Activated T-cell treated with anti-CD3 and anti-CD28 coated beads, Interleukin-2, amount 50 U/mL, for 24 hours (primary cell): ENCODE measurements around the gene CRMP1.

ENCODE experiments used
- DNase-seq: peaks from one replicate; pipeline ENCODE4 v3.0.0-alpha.2; 2020
- H3K27ac Mint-ChIP-seq: 2 replicates; pipeline ENCODE4 v1.8.0; 2020; ENCODE audit warnings: mild to moderate bottlenecking, mixed read lengths
- H3K27me3 Mint-ChIP-seq: 2 replicates; pipeline ENCODE4 v1.8.0; 2020; ENCODE audit warnings: mixed read lengths
- H3K36me3 Mint-ChIP-seq: 2 replicates; pipeline ENCODE4 v1.8.0; 2020; ENCODE audit warnings: low read depth, mixed read lengths
- H3K4me1 Mint-ChIP-seq: 2 replicates; pipeline ENCODE4 v1.8.0; 2020; ENCODE audit warnings: low read depth, mixed read lengths
- H3K4me3 Mint-ChIP-seq: 2 replicates; pipeline ENCODE4 v1.8.0; 2020; ENCODE audit warnings: mild to moderate bottlenecking, moderate library complexity, mixed read lengths
- H3K9me3 Mint-ChIP-seq: 2 replicates; pipeline ENCODE4 v1.8.0; 2020; ENCODE audit warnings: mixed read lengths

Gene CRMP1

DNA sequence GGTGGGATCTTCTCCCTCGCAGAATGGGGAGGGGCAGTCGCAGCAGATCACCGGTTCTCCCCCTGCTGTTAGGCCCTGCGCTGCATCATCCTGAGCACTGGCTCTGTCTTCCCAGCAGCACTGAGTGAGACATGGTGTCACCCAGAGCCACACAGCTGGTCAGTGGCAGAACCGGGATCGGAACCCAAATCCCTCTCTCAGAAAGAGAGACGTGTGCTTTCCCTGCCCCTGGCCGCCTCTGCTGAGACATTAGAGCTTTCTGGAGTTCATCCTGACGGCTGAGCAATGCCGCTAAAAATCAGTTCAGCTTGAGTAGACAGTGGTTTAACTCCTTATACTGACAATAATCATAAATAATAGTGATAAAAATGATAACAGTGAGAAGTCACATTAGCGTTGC lies 93.9 kb downstream of the CRMP1 start:
- H3K9me3 Mint-ChIP-seq = no peaks in the 10 kb centered on the region
- H3K4me1 Mint-ChIP-seq = no peaks in the 10 kb centered on the region
- H3K36me3 Mint-ChIP-seq = no peaks in the 10 kb centered on the region
- no peak overlapping the region for H3K27ac Mint-ChIP-seq
- DNase-seq = no peak
- no peak overlapping the region for H3K4me3 Mint-ChIP-seq
- no peaks in the 10 kb centered on the region for H3K27me3 Mint-ChIP-seq

GRCh38 chr4:5798462-5798861 lies 94.4 kb downstream of the CRMP1 start:
- Mint-ChIP-seq H3K36me3 (no peaks in the 10 kb centered on the region), H3K27me3 (no peaks in the 10 kb centered on the region), H3K4me1 (no peaks in the 10 kb centered on the region), H3K27ac (no peak overlapping the region), H3K4me3 (no peak overlapping the region), H3K9me3 (no peaks in the 10 kb centered on the region)
- DNase-seq = no peak

DNA sequence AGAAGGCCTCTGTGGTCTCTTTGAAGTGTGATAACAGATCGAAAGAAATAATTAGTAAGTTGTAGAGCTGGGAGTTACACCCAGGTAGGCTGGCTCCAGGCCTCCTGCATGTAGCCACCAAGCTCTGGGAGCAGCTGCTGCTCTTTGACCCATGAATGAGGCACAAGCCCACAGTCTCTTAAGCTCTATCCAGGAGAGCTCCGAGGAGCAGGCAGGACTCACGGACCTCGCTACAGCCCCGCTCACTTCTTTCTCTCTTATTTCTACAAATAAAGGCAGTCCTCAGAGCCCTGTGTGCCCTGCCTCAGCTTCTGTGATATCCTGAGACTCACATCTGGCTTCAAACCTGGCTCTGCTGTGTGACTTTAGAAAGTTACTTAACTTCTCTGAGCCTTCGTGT lies 95.0 kb downstream of the CRMP1 start:
- Mint-ChIP-seq H3K36me3 (no peaks in the 10 kb centered on the region), H3K4me3 (no peak overlapping the region), H3K4me1 (no peaks in the 10 kb centered on the region), H3K27ac (no peak overlapping the region), H3K27me3 (no peaks in the 10 kb centered on the region), H3K9me3 (no peaks in the 10 kb centered on the region)
- DNase-seq = no peak

GRCh38 chr4:5796976-5797375 lies 95.9 kb downstream of the CRMP1 start:
- Mint-ChIP-seq H3K9me3 (no peaks in the 10 kb centered on the region), H3K4me1 (no peaks in the 10 kb centered on the region), H3K27me3 (no peaks in the 10 kb centered on the region), H3K4me3 (no peak overlapping the region), H3K36me3 (no peaks in the 10 kb centered on the region), H3K27ac (no peak overlapping the region)
- no peak for DNase-seq

- Mint-ChIP-seq H3K27me3 (no peaks in the 10 kb centered on the region), H3K36me3 (no peaks in the 10 kb centered on the region), H3K9me3 (no peaks in the 10 kb centered on the region), H3K4me1 (no peaks in the 10 kb centered on the region), H3K27ac (no peak overlapping the region), H3K4me3 (no peak overlapping the region)
- DNase-seq = no peak
Observed at GRCh38 chr4:5795580-5795979, 97.3 kb downstream of the CRMP1 start.

GRCh38 chr4:5793514-5793913 lies 99.4 kb downstream of the CRMP1 start:
- H3K4me3 Mint-ChIP-seq = no peak overlapping the region
- H3K9me3 Mint-ChIP-seq = no peaks in the 10 kb centered on the region
- H3K36me3 Mint-ChIP-seq = no peaks in the 10 kb centered on the region
- no peak for DNase-seq
- H3K4me1 Mint-ChIP-seq = no peaks in the 10 kb centered on the region
- H3K27ac Mint-ChIP-seq = no peak overlapping the region
- H3K27me3 Mint-ChIP-seq = no peaks in the 10 kb centered on the region

- Mint-ChIP-seq H3K27me3 (no peaks in the 10 kb centered on the region), H3K27ac (no peak overlapping the region), H3K9me3 (no peaks in the 10 kb centered on the region), H3K36me3 (no peaks in the 10 kb centered on the region), H3K4me1 (no peaks in the 10 kb centered on the region), H3K4me3 (no peak overlapping the region)
- no peak for DNase-seq
Observed at GRCh38 chr4:5791654-5792053, 101.2 kb downstream of the CRMP1 start.

DNA sequence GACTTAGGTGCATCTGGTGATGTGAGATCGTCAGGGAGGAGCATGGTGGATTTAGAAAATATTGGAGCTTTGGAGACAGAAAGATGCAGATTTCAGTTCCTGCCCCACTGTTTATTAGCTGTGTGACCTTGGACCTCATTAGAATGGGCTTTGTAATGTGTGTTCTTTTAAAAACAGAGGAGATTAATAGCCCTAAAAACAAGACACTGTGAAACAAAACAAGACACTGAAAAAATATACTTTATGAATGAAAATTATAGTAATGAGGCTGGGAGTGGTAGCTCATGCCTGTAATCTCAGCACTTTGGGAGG lies 102.4 kb downstream of the CRMP1 start:
- Mint-ChIP-seq H3K27me3 (no peaks in the 10 kb centered on the region), H3K4me1 (no peaks in the 10 kb centered on the region), H3K4me3 (no peak overlapping the region), H3K36me3 (no peaks in the 10 kb centered on the region), H3K9me3 (no peaks in the 10 kb centered on the region), H3K27ac (no peak overlapping the region)
- no peak for DNase-seq

DNA sequence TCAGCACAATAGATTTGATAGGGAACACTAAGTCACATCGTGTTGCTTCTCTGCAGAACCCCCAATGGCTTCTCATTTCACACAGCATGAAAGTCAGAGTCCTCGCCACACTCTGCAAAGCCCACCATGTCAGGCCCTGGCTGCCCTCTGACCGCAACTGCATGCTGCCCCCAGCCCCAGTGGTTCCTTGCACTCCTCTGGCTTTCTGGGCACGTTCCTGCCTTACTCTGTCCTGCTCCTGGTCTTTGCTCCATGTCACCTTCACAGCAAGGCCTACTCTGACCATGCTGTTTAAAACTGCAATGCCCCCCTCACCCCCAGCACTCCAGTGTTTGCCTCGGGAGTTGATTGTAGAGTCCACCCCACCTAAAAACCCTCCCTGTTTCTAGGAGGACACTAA lies 103.7 kb downstream of the CRMP1 start:
- DNase-seq = no peak
- no peaks in the 10 kb centered on the region for H3K4me1 Mint-ChIP-seq
- H3K27ac Mint-ChIP-seq = no peak overlapping the region

GRCh38 chr4:5788144-5788543 lies 104.7 kb downstream of the CRMP1 start:
- Mint-ChIP-seq H3K36me3 (no peaks in the 10 kb centered on the region), H3K4me3 (no peak overlapping the region), H3K4me1 (no peaks in the 10 kb centered on the region), H3K27me3 (no peaks in the 10 kb centered on the region), H3K9me3 (no peaks in the 10 kb centered on the region), H3K27ac (no peak overlapping the region)
- DNase-seq = no peak

More for the DNA sequence above, 103.7 kb downstream of the CRMP1 start:
- Mint-ChIP-seq H3K36me3 (no peaks in the 10 kb centered on the region), H3K4me3 (no peak overlapping the region), H3K27me3 (no peaks in the 10 kb centered on the region), H3K9me3 (no peaks in the 10 kb centered on the region)

DNA sequence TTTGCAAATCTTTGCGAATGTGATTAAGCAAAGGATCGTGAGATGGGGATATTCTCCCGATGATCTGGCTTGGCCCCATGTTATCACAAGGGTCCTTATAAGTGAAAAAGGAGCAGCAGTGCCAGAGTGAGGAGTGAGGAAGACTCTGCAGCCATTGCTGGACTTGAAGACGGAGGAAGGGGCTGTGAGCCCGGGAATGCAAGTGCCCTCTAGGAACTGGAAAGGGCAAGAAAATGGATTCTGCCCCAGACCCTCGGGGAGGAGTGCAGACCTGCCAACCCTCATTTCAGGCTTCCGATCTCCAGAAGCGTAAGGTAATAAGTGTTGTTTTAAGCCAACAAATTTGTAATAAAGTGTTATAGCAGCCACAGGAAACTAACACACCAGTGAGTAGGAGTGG lies 105.6 kb downstream of the CRMP1 start:
- Mint-ChIP-seq H3K4me1 (no peaks in the 10 kb centered on the region), H3K4me3 (no peak overlapping the region), H3K36me3 (no peaks in the 10 kb centered on the region), H3K9me3 (no peaks in the 10 kb centered on the region), H3K27ac (no peak overlapping the region), H3K27me3 (no peaks in the 10 kb centered on the region)
- DNase-seq = no peak

- Mint-ChIP-seq H3K27me3 (no peaks in the 10 kb centered on the region), H3K9me3 (no peaks in the 10 kb centered on the region), H3K4me3 (no peak overlapping the region), H3K4me1 (no peaks in the 10 kb centered on the region), H3K27ac (no peak overlapping the region), H3K36me3 (no peaks in the 10 kb centered on the region)
- no peak for DNase-seq
Observed at GRCh38 chr4:5785806-5786680, 106.8 kb downstream of the CRMP1 start.

- H3K4me1 Mint-ChIP-seq = no peaks in the 10 kb centered on the region
- no peak for DNase-seq
- no peaks in the 10 kb centered on the region for H3K9me3 Mint-ChIP-seq
- no peaks in the 10 kb centered on the region for H3K36me3 Mint-ChIP-seq
- no peak overlapping the region for H3K4me3 Mint-ChIP-seq
- no peaks in the 10 kb centered on the region for H3K27me3 Mint-ChIP-seq
- H3K27ac Mint-ChIP-seq = no peak overlapping the region
Observed at GRCh38 chr4:5784960-5785611, 107.8 kb downstream of the CRMP1 start.

DNA sequence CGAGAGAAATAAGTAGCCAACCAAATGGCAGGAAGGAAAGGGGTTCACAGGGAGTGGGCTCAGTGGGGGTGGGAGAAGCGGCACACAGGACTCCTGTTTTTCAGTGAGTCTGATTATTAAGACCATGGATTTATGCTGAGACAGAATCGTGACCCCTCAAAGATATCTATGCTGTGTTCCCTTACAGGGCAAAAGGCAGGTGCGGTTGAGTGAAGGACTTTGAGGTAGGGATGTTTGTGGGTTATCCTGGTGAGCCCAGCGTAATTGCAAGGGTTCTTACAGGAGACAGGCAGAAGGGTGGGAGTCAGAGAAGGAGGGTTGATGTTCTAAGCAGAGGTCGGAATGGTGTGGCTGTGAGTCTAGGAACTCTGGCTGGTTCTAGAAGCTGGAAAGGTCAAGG lies 108.9 kb downstream of the CRMP1 start:
- DNase-seq = no peak
- no peaks in the 10 kb centered on the region for H3K4me1 Mint-ChIP-seq
- H3K27ac Mint-ChIP-seq = no peak overlapping the region
- H3K9me3 Mint-ChIP-seq = no peaks in the 10 kb centered on the region
- H3K27me3 Mint-ChIP-seq = no peaks in the 10 kb centered on the region
- H3K36me3 Mint-ChIP-seq = no peaks in the 10 kb centered on the region
- H3K4me3 Mint-ChIP-seq = no peak overlapping the region

DNA sequence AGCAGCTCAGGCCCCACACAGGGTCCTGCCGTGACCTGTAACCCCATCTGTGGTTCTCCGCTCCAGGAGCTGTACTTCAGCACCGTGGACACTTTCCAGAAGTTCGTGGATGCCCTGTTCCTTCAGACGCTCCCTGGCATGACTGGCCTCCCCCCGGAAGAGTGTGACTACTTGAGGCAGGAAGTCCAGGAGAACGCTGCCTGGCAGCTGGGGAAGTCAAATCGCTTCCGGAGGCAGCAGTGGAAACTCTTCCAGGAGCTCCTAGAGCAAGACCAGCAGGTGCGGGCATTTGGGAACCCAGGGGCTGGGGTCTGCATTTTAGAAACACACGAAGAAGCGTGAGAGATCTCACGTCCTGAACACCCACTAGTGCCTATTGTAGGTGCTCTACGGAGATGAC lies 109.4 kb downstream of the CRMP1 start:
- DNase-seq = no peak
- no peaks in the 10 kb centered on the region for H3K27me3 Mint-ChIP-seq
- no peaks in the 10 kb centered on the region for H3K36me3 Mint-ChIP-seq

More for the DNA sequence above, 109.4 kb downstream of the CRMP1 start:
- Mint-ChIP-seq H3K27ac (no peak overlapping the region), H3K9me3 (no peaks in the 10 kb centered on the region), H3K4me3 (no peak overlapping the region), H3K4me1 (no peaks in the 10 kb centered on the region)
